ENCODE results near the gene GPC6. TPM values are rescaled to one million over a fixed set of nuclear protein-coding genes. Genes with fewer than 3 reads are reported as not detected.

GPC6 gene
- total and polyA plus RNA-seq, 2 experiments from 2014 or later, result 26.0 to 92.8 TPM

DNA sequence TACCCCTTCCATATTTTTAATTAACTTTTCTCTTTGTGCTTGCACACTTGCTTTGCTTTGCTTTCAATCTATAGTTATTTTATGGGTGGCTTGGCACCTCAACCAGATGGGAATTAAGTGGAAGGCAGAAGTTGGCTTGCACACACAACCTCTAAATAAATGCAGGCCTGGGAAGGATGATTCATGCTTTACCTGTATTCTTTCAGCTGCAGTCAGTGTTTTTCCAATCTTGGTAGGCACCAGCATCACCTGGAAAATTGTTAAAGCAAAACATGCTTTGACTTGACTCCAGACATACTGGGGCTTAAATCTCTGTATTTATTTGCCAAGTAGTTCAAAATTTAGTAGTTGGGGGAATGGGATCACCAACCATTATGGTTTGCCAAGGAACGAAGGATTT lies 543.0 kb downstream of the GPC6 start:
- DNase-seq (ENCODE audit: low spot score), result no peak
- no peaks in the 10 kb centered on the region for H3K79me2 ChIP-seq
- peaks cover 28% of the 10 kb centered on the region for H3K4me1 ChIP-seq (ENCODE audit: insufficient read depth)
- no peaks in the 10 kb centered on the region for H4K20me1 ChIP-seq (ENCODE audit: insufficient read depth, poor library complexity, severe bottlenecking)
- TF ChIP-seq EZH2phosphoT487 (IDR thresholded peaks at IDR 0.05; ENCODE audit: low read depth, severe bottlenecking, unreplicated experiment) (no peak), EZH2 (IDR thresholded peaks at IDR 0.05; ENCODE audit: borderline replicate concordance) (no peak)
- TF ChIP-seq, protein P1, sequence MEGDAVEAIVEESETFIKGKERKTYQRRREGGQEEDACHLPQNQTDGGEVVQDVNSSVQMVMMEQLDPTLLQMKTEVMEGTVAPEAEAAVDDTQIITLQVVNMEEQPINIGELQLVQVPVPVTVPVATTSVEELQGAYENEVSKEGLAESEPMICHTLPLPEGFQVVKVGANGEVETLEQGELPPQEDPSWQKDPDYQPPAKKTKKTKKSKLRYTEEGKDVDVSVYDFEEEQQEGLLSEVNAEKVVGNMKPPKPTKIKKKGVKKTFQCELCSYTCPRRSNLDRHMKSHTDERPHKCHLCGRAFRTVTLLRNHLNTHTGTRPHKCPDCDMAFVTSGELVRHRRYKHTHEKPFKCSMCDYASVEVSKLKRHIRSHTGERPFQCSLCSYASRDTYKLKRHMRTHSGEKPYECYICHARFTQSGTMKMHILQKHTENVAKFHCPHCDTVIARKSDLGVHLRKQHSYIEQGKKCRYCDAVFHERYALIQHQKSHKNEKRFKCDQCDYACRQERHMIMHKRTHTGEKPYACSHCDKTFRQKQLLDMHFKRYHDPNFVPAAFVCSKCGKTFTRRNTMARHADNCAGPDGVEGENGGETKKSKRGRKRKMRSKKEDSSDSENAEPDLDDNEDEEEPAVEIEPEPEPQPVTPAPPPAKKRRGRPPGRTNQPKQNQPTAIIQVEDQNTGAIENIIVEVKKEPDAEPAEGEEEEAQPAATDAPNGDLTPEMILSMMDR (IDR thresholded peaks at IDR 0.05; ENCODE audit: poor library complexity), result no peak
- H3K27me3 ChIP-seq, result no peaks in the 10 kb centered on the region
- no peaks in the 10 kb centered on the region for H3K36me3 ChIP-seq (replicated peaks; ENCODE audit: insufficient read depth, low read depth)
- H3K4me2 ChIP-seq, result no peak overlapping the region
- H3K9me3 ChIP-seq (ENCODE audit: low read depth), result no peaks in the 10 kb centered on the region
- WGBS (ENCODE audit: low lambda C conversion rate, missing lambda C conversion rate), result 86% methylated on average over 1 of the region's 1 CpG
- peak overlapping the region; percentile 10 for H3K27ac ChIP-seq
- no peak overlapping the region for H2AFZ ChIP-seq
- no peak overlapping the region for H3K4me3 ChIP-seq
- no peaks in the 10 kb centered on the region for H3K9me2 ChIP-seq (replicated peaks; ENCODE audit: insufficient read depth)

DNA sequence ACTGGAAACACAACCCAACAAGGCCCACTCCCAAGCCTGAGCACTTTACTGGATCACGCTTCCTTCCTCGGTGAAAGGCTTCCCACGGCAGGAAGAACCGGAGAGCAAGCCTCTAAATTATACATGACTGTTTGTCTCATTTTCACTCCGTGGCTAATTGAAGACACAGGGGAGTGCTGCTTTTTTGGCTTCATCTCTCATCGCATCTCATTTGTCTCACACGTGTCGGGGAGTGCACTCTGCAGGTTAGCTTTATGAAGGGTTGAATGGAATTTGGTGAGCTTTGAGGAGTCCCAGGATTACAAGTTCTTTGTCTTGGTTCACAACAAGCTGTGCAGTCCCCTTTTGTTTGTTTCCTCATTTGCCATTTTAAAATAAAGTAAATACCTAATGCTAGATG lies 544.6 kb downstream of the GPC6 start:
- no peaks in the 10 kb centered on the region for H3K9me3 ChIP-seq (ENCODE audit: low read depth)
- 79% methylated on average over 8 of the region's 8 CpGs for WGBS (ENCODE audit: low lambda C conversion rate, missing lambda C conversion rate)
- TF ChIP-seq, protein P1 (IDR thresholded peaks at IDR 0.05; ENCODE audit: poor library complexity), result no peak
- no peak for TF ChIP-seq EZH2phosphoT487 (IDR thresholded peaks at IDR 0.05; ENCODE audit: low read depth, severe bottlenecking, unreplicated experiment)
- TF ChIP-seq EZH2 (IDR thresholded peaks at IDR 0.05; ENCODE audit: borderline replicate concordance), result no peak

DNA sequence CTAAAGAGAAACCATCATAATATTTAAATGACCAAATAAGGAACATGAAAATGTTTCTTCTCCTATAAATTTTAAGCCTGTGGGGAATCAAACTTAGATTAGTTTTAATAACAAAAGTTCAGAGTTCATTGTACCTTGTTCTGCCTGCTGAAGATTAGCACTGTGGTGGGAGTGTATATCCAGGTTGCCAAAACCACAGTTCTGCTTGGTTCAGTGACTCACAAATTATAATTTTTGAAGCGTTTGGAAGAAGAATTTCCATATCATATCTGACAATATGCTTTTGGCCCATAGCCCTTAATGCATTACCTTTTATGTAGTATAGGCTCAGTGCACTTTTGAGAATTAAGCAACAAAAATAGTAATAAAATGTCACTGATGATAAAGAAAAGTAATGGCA lies 545.2 kb downstream of the GPC6 start:
- Histone ChIP-seq H3K79me2 (no peaks in the 10 kb centered on the region), H3K27ac (no peak overlapping the region), H3K9me2 (replicated peaks; ENCODE audit: insufficient read depth) (no peaks in the 10 kb centered on the region), H3K4me1 (ENCODE audit: insufficient read depth) (peaks cover 20% of the 10 kb centered on the region), H2AFZ (no peak overlapping the region), H3K36me3 (replicated peaks; ENCODE audit: insufficient read depth, low read depth) (no peaks in the 10 kb centered on the region), H3K4me3 (no peak overlapping the region), H4K20me1 (ENCODE audit: insufficient read depth, poor library complexity, severe bottlenecking) (no peaks in the 10 kb centered on the region), H3K4me2 (no peak overlapping the region), H3K27me3 (no peaks in the 10 kb centered on the region), H3K9me3 (ENCODE audit: low read depth) (no peaks in the 10 kb centered on the region)
- DNase-seq (ENCODE audit: low spot score), result no peak
- TF ChIP-seq EZH2 (IDR thresholded peaks at IDR 0.05; ENCODE audit: borderline replicate concordance), result no peak
- TF ChIP-seq, protein P1 (IDR thresholded peaks at IDR 0.05; ENCODE audit: poor library complexity), result no peak
- no peak for TF ChIP-seq EZH2phosphoT487 (IDR thresholded peaks at IDR 0.05; ENCODE audit: low read depth, severe bottlenecking, unreplicated experiment)
- WGBS (ENCODE audit: low lambda C conversion rate, missing lambda C conversion rate), result 74% methylated on average over 1 of the region's 1 CpG

More for the DNA sequence above, 544.6 kb downstream of the GPC6 start:
- Histone ChIP-seq H3K27me3 (no peaks in the 10 kb centered on the region), H3K4me2 (no peak overlapping the region), H3K79me2 (no peaks in the 10 kb centered on the region), H3K36me3 (replicated peaks; ENCODE audit: insufficient read depth, low read depth) (no peaks in the 10 kb centered on the region), H3K4me3 (no peak overlapping the region), H3K27ac (no peak overlapping the region), H3K9me2 (replicated peaks; ENCODE audit: insufficient read depth) (no peaks in the 10 kb centered on the region), H2AFZ (no peak overlapping the region), H3K4me1 (ENCODE audit: insufficient read depth) (peaks cover 26% of the 10 kb centered on the region), H4K20me1 (ENCODE audit: insufficient read depth, poor library complexity, severe bottlenecking) (no peaks in the 10 kb centered on the region)
- DNase-seq (ENCODE audit: low spot score), result no peak

DNA sequence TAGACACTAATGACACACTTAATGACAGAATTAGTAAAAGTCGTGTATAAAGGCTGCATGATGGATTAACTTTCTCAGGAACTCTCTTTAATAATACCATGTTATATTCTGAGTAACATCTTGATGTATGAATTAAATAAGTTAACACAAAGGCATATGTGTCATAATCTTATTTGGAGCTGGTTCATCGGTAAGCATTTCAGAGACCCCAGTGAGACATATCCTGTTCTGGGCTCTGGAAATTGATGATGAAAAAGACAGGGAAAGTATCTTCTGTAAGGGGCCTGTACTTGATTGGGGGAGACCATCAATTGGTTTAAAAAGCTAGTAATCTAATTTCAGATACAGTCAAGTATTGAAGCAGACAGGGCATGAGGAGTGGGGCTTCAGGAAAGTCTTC lies 547.9 kb downstream of the GPC6 start:
- H3K9me3 ChIP-seq (ENCODE audit: low read depth), result no peaks in the 10 kb centered on the region
- no peak overlapping the region for H3K4me2 ChIP-seq
- H3K4me1 ChIP-seq (ENCODE audit: insufficient read depth), result peaks cover 5% of the 10 kb centered on the region
- H3K79me2 ChIP-seq, result no peaks in the 10 kb centered on the region
- DNase-seq (ENCODE audit: low spot score), result no peak
- no peaks in the 10 kb centered on the region for H4K20me1 ChIP-seq (ENCODE audit: insufficient read depth, poor library complexity, severe bottlenecking)
- H3K27me3 ChIP-seq, result no peaks in the 10 kb centered on the region
- no peak overlapping the region for H3K27ac ChIP-seq
- H3K4me3 ChIP-seq, result no peak overlapping the region
- 86% methylated on average over 2 of the region's 2 CpGs for WGBS (ENCODE audit: low lambda C conversion rate, missing lambda C conversion rate)
- TF ChIP-seq EZH2phosphoT487 (IDR thresholded peaks at IDR 0.05; ENCODE audit: low read depth, severe bottlenecking, unreplicated experiment) (no peak), EZH2 (IDR thresholded peaks at IDR 0.05; ENCODE audit: borderline replicate concordance) (no peak)
- TF ChIP-seq, protein P1 (IDR thresholded peaks at IDR 0.05; ENCODE audit: poor library complexity), result no peak
- no peaks in the 10 kb centered on the region for H3K36me3 ChIP-seq (replicated peaks; ENCODE audit: insufficient read depth, low read depth)
- H3K9me2 ChIP-seq (replicated peaks; ENCODE audit: insufficient read depth), result no peaks in the 10 kb centered on the region
- no peak overlapping the region for H2AFZ ChIP-seq
